GM19238 (cell line): ENCODE results near the gene LAPTM5.

ENCODE experiments used
- DNase-seq: peaks from one replicate; pipeline ENCODE4 v3.0.0; 2011; ENCODE audit warnings: low spot score; ENCODE audit not compliant: insufficient read length

LAPTM5 gene

DNA sequence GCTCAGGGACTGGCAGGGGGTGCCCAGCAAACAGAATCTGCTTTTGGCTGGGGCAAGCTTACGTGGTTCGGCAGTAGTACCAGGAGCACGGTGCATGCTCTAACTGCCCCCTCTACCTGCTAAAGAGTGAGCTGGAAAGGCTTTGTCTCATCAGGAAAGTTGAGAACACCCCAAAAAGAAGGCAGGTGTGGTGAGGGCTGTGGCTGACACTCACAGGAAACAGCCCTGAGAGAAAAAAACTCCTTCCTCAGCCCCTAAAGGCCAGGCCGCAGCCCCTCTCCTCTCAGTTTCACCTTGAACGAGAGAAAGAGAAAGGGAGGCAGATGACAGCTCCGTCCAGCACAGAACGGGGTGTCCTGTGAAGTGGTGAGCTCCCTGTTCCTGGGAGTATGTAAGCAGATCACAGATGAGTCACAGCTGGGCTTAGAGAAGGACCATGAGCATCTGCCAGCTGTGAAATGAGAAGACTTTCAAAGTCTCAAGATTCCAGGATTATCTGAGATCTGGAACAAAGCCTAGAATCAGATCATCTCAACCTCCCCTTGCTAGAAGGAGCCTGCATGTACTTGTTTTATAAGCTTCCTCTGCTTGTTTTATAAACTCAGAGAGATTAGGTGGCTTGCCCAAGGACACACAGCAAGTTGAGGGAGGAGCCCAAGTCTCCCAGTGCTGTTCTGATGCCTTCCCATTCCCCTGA, 13.4 kb downstream of the LAPTM5 start:
- DNase-seq = no peak

DNA sequence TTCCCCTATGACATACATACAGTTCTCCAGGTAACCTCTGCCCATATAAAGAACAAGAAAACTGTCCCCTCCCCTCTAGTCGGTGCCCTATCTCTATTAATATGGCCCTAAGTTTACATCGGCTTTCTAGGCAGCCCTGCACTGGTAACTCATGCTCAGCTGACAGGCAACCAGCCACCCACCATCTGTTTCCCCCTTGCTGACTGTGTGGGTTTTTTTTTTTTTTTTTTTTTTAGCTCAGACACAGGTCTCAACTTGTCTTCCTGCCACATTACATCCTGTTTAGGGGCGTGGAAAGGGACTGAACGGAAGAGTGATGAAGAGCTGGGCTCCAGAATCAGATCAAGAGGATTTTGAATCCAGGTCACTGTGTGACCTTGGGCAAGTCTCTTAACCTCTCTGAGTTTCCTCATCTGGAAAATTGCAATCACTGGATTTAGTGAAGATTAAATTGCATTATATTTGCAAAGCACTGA, 14.0 kb downstream of the LAPTM5 start:
- DNase-seq = peak; percentile 78

DNA sequence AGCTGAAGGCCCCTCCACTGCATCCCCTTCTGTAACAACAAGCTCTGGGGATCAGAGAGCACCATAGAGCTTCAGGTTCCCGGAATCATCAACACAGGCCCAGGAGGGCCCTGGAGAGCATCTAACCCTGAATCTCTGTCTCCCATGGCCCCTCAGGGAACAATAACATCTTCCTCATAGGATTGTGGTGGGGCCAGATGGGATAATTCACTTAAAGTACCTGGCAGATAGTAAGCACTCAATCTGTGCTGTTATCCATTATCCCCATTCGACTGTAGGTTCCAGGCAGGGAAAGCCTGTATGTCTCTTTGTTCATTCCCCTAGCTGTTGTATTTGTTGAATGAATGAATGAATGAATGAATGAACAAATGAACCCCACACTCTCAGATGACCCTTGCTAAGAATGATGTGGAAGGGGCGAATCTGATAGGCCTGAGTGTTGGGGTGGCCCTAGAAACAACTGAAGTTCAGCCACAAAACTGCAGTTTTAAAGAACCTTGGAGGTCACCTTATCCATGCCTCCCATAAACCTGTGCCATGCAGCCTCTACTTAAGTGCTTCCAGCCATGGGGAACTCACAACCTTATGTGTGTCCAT, 14.5 kb downstream of the LAPTM5 start:
- no peak for DNase-seq

DNA sequence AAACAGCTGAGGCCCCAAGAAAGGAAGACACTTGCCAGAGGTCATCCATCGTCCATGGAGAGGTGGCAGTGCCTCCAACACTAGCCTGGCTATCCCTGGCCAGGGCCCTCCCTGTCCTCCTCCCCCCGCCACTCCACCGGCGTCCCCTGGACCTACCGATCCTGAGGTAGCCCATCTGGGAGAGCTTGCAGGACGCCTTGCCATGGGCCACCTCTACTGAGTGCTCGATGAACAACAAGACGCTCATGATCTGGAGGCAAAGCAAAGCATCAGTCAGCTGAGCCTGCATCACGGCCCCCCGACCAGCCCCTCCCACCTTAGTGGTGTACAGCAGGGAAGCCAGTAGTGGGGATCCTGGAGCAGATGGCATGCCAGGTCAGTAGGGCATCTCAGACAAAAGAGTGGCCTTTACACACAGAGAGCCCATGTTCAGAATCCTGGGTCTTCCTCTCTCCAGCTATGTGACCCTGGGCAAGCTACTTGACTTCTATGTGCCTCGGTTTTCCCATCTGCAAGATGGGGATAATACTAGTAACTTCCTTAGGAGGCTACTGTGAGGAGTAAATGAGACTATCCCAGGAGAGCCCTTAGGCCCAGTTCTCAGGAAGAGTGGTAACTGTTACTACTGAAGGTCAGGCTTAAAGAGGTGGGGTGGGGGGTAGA, 15.1 kb downstream of the LAPTM5 start:
- DNase-seq = no peak

DNA sequence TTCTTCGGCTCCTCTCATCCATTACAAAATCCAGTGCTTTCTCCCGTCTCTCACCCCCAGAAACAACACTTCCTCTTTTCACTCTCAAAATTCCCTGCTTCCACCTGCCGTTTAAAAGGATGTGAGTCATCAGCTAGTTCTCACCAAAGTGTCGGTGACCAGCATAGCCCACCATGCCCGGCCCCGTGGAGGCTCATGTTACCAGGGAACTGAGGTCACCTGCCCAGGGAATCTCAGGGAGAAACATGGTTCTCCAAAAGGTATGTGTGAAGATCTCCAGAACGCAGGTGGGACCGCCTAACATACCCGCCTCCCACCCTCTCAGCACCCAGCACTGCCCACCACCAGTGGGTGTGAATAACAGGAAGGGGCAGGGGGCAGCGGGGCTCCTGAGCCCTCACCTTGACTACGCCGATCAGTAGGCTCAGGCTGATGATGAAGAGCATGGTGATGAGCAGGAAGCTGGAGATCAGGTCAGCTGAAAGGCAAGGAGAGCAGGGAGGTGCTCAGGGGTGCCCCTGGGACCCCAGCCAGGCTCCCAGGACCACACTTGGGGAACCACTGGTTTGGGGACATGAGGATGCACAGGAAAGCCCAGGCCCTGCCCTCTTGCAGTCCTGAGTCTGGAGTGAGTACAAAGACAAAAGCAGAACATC, 16.2 kb downstream of the LAPTM5 start:
- no peak for DNase-seq

DNA sequence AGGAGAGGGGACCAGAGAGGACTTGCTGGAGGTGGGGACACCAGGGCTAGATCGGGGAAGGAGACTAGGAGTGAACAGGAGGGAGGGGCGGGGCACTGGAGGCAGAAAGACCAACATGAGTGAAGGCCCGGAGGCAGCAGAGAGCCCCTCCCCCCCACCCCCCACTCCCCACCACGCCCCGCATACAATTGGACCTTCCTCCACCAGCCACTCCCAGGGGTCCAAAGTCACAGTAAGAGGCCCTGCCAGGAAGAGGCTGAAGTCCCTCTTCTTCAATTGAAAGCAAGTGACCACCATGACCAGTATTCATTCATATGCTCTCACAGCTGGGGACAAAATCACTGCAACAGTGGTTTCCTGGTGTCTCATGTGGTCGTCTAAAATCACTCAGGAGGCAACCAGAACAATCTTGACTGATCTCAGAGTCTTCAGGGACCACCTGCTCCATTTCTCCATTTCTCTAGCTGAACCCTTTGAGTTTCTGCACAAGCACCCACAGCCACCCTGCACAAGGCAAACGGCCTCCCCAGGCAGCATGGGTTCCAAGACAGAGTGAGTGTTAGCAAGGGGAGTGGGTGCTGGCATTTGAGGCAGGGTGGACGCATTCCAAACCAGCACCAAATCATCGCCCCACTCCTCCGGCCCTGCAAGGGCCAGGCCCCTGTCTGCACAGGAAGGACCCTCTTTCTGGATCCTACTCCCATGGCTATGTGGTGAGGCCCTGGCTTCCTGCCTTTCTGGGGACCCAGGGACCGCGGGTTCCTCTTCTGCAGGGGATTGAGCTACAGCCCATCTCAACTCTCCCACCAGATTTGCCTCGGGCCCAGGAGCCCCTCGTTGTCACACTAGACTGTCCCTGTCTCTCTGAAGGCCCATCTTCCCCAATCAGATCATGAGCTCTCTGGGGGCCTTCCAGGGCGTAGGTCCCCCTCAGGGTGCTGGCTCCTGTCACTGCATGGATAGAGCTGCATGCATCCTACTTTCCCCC, 17.0 kb downstream of the LAPTM5 start:
- DNase-seq = no peak

DNA sequence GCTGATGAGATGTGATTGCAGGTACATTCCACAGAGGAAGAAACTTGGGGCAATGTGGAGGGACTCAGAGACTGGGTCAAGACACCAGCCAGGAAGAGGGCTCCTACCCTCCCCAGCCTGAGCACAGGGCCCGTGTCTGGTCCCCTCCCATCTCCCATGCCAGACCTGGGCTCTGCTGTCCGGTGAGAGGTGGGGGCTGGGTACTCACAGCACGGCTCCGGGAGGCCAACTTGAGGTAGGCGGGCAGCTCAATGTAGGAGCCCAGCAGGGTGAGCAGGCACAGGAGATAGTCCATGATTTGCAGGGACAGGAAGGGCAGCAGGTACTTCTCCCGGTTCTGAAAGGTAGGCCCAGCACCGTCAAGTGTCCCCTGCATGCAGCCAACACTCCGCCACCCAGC, 18.0 kb downstream of the LAPTM5 start:
- DNase-seq = no peak

DNA sequence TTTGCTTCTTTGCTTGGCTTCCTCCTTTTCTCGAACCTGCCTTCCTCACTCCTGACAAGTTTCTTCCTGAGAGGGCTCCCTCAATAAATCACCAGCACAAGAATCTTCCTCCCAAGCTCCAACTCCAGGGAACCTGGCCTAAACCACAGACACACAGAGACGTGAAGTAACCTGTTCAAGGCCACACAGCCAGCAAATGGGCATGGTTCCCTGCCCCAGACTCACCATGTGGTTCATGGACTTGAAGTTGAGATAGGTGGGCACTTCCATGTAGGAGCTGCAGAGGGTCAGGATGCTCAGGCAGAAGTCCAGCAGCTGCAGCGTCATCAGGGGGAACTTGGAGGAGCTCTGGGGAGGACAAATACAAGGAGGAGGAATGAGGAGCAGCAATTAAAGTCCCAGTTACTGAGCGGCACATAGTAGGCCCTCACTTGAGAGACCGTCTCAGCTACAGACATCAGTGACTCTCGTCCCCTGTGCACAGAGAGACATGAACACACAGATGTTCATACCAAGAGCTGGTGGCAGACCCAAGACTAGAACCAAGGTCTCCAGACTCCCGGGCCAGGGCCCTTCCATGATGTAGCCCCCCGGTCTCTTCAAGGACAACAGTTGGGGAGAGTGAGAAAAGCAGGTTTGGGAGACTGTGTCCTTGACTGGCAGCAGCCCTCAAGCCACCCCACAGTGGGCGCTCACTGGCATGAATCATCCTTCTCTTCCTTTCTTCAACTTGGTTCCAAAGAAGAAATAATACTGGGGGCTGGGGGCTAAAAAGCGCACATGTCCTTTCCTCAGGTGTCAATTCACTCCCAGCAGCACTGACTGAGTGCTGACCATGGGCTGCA, 18.6 kb downstream of the LAPTM5 start:
- DNase-seq = no peak

DNA sequence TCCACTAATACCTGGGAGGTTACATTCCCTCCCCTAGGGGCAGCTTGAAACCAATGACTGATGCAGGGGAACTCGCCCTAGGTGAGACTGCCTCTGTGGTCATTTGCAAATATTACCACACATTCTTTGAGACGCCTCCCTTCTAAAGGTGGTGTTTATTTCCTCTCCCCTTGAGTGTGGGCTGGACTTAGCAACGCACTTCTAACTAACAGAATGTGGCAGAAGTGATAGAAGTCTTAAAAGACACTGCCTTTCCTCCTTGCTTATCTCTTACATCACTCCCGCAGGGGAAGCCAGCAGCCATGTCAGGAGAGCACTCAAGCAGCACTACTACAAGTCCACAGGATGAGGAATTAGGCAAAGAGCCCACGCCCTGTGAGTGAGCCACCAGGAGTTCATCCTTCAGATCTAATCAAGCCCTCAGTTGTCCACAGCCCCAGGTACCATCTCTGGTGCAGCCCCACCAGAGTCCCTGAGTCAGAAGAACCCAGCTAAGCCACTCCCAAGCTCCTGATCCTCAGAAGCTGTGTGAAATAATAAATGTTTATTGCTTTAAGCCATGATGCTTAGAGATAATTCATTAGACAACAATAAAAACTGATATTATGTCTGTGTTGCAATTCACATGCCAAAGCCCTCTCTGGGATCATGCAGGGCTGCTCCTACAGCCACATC, 19.4 kb downstream of the LAPTM5 start:
- no peak for DNase-seq

DNA sequence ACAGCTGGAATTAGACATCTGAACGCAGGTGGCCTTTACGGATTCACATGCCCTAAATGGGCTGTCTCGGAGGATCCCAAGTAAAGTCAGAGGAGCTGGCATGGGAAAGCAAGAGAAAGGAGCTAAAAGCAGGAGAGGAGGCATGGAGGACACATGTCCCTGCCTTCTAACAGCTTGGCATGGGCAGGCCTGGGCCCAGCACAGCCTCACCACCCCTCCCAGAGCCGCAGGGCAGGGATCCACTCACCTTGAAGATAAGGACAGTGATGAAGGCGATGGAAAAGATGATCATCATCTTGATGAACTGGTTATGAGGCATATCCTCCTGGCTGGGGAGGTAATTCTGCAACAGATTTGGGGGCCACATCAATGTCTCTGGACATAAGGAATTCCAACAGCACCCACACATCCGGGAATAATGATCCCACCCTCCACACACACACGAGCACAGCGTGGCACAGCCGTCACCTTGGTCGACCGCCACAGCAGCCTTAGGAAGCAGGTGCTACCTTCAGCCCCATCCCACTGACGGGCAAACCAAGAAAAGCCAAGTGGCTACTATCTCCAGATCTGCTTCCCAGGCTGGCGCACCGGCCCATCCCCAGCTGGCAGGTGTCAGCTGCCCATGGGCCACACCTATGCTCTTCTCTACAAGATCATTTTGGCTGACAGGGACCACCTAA, 20.1 kb downstream of the LAPTM5 start:
- no peak for DNase-seq

DNA sequence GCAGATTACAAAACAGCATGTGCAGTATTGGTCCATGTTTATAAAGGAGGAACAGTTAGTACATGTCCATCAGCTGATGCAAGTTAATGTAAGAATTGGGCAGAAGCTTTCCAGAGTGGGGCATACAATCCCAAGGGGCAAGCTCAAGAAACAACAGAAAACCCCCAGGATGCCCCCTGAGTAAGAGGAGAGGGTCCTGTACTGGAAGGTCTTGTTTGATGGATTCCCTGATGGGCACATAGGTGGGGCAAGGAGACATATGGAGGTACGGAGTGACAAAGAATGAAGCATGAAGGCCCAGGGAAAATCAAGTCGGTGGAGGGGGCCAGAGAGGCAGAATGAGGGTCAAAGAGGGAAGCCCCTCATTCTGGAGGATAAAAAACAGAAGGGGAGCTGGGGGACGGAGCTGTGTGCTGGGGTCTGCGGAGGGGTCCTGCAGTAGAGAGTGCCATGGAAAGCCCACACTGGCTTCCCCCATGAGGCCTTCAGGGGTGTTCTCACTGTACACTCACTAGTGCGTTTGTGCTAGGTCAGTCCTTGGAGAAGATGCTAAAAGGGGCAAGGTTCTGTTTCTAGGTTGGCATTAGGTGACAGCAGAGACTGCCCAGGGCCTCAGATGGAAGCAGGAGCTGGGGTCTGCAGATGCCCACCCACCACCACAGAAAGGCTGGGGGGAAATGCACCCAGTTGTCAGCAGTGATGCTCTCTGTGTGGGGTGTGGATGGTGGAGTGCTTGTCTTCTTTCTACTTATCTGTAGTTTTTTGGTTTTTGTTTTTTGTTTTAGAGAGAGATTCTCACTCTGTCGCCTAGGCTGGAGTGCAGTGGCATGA, 21.7 kb downstream of the LAPTM5 start:
- no peak for DNase-seq

DNA sequence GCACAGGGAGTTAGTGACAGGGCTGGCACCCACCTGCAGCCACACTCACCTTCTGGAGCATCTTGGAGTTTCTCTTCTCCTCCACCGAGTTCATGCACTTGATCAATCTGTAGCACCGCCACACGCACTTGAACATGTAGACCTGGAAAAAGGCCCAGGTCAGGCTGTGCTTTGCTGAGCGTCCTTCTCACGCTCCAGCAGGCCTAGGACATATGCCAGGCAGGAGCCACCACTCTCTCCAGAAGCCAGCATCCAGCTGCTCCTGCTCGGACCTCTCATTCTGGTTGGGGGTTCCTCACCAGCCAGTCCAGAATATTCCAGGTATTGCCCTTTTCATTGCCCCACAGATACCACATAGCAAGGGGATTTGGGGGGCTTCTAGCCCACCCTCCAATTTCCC, 22.4 kb downstream of the LAPTM5 start:
- DNase-seq = no peak

DNA sequence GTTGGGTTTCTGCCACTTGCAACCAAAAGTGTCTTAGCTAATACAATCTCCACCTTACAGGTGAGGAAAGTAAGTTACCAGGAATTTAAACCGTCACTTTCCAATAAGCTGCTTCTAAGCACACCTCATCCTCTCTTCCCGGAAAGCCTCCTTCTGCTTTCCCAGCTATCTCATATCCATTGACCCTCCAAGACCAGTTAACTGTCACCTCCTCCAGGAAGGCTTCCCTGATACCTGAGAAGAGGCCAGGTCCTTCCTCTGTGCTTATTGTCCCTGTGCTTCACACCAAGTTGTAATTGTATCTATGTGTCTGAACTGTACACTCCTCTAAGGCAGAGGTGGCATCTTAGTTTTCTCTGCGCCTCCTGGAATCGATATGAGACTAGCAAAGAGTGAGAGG, 23.0 kb downstream of the LAPTM5 start:
- DNase-seq = no peak

DNA sequence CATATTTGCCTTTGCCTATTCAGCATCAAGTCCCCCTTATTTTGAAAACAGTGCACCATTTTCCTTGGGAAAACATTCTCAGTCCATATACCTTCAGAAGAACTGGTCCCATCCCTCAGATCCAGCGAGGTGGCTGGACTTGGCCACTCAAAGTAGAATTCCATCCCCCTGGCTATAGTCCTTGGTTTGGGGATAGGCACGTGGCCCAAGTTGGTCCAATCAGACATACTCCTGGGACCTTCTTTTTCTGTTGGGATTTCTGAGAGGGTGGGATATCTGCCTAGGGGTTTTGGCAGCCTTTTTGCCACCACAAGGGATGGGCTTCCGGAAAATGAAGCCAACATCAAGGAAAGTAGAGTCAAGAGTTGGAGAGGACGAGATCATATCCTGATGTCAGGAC, 23.5 kb downstream of the LAPTM5 start:
- DNase-seq = no peak

DNA sequence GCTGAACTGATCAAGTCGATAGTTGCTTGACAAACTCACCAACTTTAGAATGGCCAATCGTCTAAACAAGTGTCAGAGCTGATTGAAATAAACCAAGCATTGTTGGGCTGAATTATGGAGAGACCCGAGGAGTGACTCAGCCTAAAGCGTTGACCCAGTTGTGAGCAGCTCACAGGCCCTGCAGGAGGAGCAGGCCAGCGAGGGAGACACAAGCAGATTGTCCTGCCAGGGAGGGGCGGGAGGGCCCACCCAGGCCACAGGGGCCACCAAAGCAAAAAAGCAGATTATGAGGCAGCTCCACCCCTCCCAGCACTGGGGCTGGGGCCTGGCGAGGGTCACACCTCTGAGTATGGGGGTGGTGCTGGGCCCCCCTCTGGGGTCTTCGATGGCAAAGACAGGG, 24.1 kb downstream of the LAPTM5 start:
- DNase-seq = no peak

DNA sequence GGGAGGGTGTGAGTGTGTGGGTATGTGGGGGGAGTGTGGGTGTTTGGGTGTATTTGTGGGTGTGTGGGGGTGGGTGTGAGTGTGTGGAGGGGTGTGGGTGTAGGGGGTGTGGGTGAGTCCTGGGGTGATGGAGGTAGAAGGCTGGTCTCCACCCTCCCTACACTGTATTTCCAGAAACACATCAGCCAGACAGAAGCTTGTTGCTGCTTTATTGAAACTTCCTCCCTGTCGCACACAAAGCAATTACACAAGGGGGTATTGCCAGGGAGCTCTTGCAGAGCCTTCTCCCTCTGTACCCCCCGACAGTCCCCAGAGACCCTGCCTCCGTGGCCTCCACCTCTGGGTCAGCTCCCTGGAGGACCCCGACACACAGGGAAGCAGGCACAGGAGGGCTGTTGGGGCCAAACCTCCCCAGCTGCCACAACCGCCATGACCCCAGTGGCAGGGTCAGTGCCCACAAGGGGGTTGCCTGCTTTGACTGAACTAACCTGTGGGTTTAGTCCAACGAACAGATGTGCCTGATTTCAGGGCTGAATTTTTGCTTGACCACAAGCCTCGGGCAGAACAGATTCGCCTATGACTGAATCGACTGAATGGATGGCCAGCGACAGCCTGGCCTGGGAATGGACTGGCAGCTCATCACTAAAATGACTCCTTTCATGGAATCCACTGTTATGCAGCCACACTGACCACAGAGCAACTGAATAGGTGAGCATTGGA, 25.1 kb downstream of the LAPTM5 start:
- no peak for DNase-seq

DNA sequence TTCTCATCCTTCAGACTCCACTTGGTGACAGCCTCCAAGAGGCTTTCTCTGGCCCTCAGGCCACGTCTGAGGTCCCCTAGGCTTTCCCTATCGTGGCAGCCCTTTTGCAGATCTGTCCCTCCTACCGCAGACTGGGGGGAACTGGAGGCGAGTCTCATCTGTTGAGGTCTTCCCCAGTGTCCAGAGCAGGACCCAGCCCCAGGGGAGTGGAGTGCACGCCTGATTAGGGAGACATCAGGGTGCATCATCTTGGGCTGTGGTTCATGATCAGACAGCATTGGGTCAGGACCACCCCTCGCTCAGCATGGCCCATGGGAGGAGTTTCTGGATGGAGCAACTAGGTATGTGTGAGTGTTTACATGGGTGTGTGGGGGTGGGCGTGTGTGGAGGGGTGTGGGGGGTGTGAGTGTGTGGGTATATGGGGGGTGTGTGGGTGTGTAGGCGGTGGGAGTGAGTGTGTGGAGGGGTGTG, 25.7 kb downstream of the LAPTM5 start:
- DNase-seq = no peak
